K562 (cell line): Measurements from ENCODE around the gene PACRG. TPM values are rescaled to one million over a fixed set of nuclear protein-coding genes. Genes with fewer than 3 reads are reported as not detected.

ENCODE experiments used
- ATAC-seq: fragments of 200-7000 bp; cut with Tn5 transposase; 3 replicates; pipeline ENCODE4 v1.9.1; 2020; ENCODE audit warnings: moderate library complexity
- BruUV-seq: library from RNA; stranded (reverse); fragments of 400-500 nt; replicated peaks from 2 replicates; lab custom pipeline; 2021; lab: Mats Ljungman, UMichigan
- CTCF ChIA-PET: fragments of 300-600 bp; formaldehyde crosslinking; extraction: SDS; loops from one replicate; lab custom pipeline; 2021; ENCODE audit warnings: low intra/inter-chr PET ratio; lab: Yijun Ruan, JAX
- POLR2A ChIA-PET: fragments of 300-600, 350-650 bp; sonication (Branson Sonifier 250); formaldehyde crosslinking; extraction: SDS; loops from one replicate; lab custom pipeline; 2021; ENCODE audit warnings: antibody characterized with exemption, inconsistent platforms; lab: Yijun Ruan, JAX
- DNase-seq, 4 experiments: peaks; one replicate each; pipeline versions ENCODE4 v3.0.0 to v3.0.0-alpha.2; 2011 to 2018; ENCODE audit warnings: low spot score in 3 of 4, mixed read lengths in 3 of 4; ENCODE audit errors: extremely low read depth in 1 of 4
- FAIRE-seq: peaks from 2 replicates; lab custom pipeline; 2011; peaks lifted over from hg19 to GRCh38; lab: Jason Lieb, UNC
- H2AFZ ChIP-seq: 2 replicates; pipeline ENCODE4 v1.6.0; 2011; ENCODE audit warnings: low read depth, low read length, control low read depth, inconsistent platforms
- H3K27ac ChIP-seq: fragments of 200-600 bp; 3 replicates; pipeline ENCODE4 v1.8.0; 2011; ENCODE audit warnings: low read depth, mild to moderate bottlenecking, control low read depth, inconsistent platforms, low read length, moderate library complexity, mixed read lengths; ENCODE audit errors: extremely low read depth
- H3K27me3 ChIP-seq, 2 experiments: fragments of 300-600 bp in 1 of 2; 2 replicates in 1 of 2; 3 replicates in 1 of 2; pipeline versions ENCODE4 v1.6.0 to v1.8.0; 2011; ENCODE audit warnings: inconsistent platforms in 2 of 2, low read length in 2 of 2, mild to moderate bottlenecking in 1 of 2, mixed read lengths in 1 of 2, moderate library complexity in 1 of 2; ENCODE audit not compliant: control insufficient read depth in 2 of 2, insufficient read depth in 2 of 2
- H3K36me3 ChIP-seq: fragments of 300-600 bp; 3 replicates; pipeline ENCODE4 v1.8.0; 2011; ENCODE audit warnings: mild to moderate bottlenecking, low read length, inconsistent platforms; ENCODE audit not compliant: control insufficient read depth, insufficient read depth
- H3K4me1 ChIP-seq, 2 experiments: fragments of 200-600 bp in 1 of 2; replicated peaks in 1 of 2; 2 replicates in 1 of 2; 3 replicates in 1 of 2; pipeline versions ENCODE4 v1.5.1 to v1.8.0; 2011; ENCODE audit warnings: inconsistent platforms in 2 of 2, low read length in 2 of 2, mild to moderate bottlenecking in 1 of 2, mixed read lengths in 1 of 2, moderate library complexity in 1 of 2; ENCODE audit not compliant: control insufficient read depth in 2 of 2, insufficient read depth in 2 of 2
- H3K4me2 ChIP-seq: 2 replicates; pipeline ENCODE4 v1.6.1; 2011; ENCODE audit warnings: low read length, control low read depth, inconsistent platforms, mixed read lengths; ENCODE audit not compliant: insufficient read depth
- H3K4me3 ChIP-seq: fragments of 200-600 bp; sonication (generic), shearing (Covaris generic); 2 replicates; pipeline ENCODE4 v1.5.1; 2016; ENCODE audit warnings: control low read depth, inconsistent platforms
- H3K79me2 ChIP-seq: fragments of 200-600 bp; 3 replicates; pipeline ENCODE4 v1.8.0; 2011; ENCODE audit warnings: low read length, inconsistent platforms; ENCODE audit not compliant: control insufficient read depth, insufficient read depth
- H3K9ac ChIP-seq, 2 experiments: 2 replicates each; pipeline versions ENCODE4 v1.6.0 to v1.6.1; 2011; ENCODE audit warnings: low read depth in 2 of 2, low read length in 2 of 2, control low read depth in 1 of 2, inconsistent platforms in 1 of 2, mild to moderate bottlenecking in 1 of 2, mixed read lengths in 1 of 2; ENCODE audit not compliant: insufficient read depth in 1 of 2
- H3K9me1 ChIP-seq: one replicate; pipeline ENCODE4 v1.6.0; 2011; ENCODE audit warnings: inconsistent platforms, mild to moderate bottlenecking, low read length, moderate library complexity; ENCODE audit not compliant: control insufficient read depth, insufficient read depth
- H3K9me3 ChIP-seq: replicated peaks from 2 replicates; pipeline ENCODE4 v1.5.1; 2011; ENCODE audit warnings: low read depth, low read length, inconsistent platforms; ENCODE audit not compliant: control insufficient read depth, insufficient read depth
- H4K20me1 ChIP-seq: replicated peaks from 2 replicates; pipeline ENCODE4 v1.6.1; 2011; ENCODE audit warnings: low read length, inconsistent platforms, mixed read lengths; ENCODE audit not compliant: control insufficient read depth, insufficient read depth
- ATF1 ChIP-seq, 2 experiments: fragments of 450-650 bp in 1 of 2; IDR thresholded peaks; 2 replicates each; pipeline ENCODE4 v1.6.1; 2016; ENCODE audit warnings: missing compliant biosample characterization in 1 of 2, missing genetic modification characterization in 1 of 2
- CHAMP1 ChIP-seq: fragments of 450-650 bp; IDR thresholded peaks from 2 replicates; pipeline ENCODE4 v1.6.1; 2016; ENCODE audit warnings: mild to moderate bottlenecking
- ETV6 ChIP-seq, 3 experiments: fragments of 150-350 bp in 1 of 3; sonication (generic) in 1 of 3; formaldehyde crosslinking in 1 of 3; IDR thresholded peaks; 2 replicates each; pipeline versions ENCODE4 v1.6.1 to v1.8.0; 2014 to 2022; ENCODE audit warnings: borderline replicate concordance in 2 of 3, low read depth in 2 of 3, antibody characterized with exemption in 1 of 3, low read length in 1 of 3, mild to moderate bottlenecking in 1 of 3, missing genetic modification reagents in 1 of 3
- MXD1 ChIP-seq: fragments of 250-450 bp; sonication (Bioruptor Pico); IDR thresholded peaks from 2 replicates; pipeline ENCODE4 v1.8.0; 2021; ENCODE audit warnings: borderline replicate concordance, mild to moderate bottlenecking, moderate library complexity; ENCODE audit not compliant: poor library complexity, severe bottlenecking
- PCBP1 ChIP-seq: fragments of 200-400 bp; formaldehyde crosslinking; IDR thresholded peaks from 2 replicates; pipeline ENCODE4 v1.6.1; 2018; ENCODE audit warnings: mild to moderate bottlenecking, low read depth, low read length; ENCODE audit not compliant: poor library complexity, severe bottlenecking
- PRMT5 ChIP-seq: sonication (generic); formaldehyde crosslinking; IDR thresholded peaks from 2 replicates; pipeline ENCODE4 v1.5.0; 2020; ENCODE audit warnings: missing genetic modification reagents
- TAF7 ChIP-seq: fragments of 450-650 bp; IDR thresholded peaks from 2 replicates; pipeline ENCODE4 v1.6.1; 2016; ENCODE audit warnings: missing genetic modification characterization, missing compliant biosample characterization
- TEAD2 ChIP-seq: fragments of 450-650 bp; IDR thresholded peaks from 2 replicates; pipeline ENCODE4 v1.6.1; 2016; ENCODE audit warnings: missing genetic modification characterization, control low read depth, missing compliant biosample characterization
- TFE3 ChIP-seq: fragments of 450-650 bp; formaldehyde crosslinking; IDR thresholded peaks from 2 replicates; pipeline ENCODE4 v1.4.0; 2020; ENCODE audit warnings: mild to moderate bottlenecking, mixed read lengths
- THRA ChIP-seq: fragments of 450-650 bp; IDR thresholded peaks from 2 replicates; pipeline ENCODE4 v1.6.1; 2017; ENCODE audit warnings: mild to moderate bottlenecking, moderate library complexity
- ZNF175 ChIP-seq: fragments of 200-800 bp; sonication (Bioruptor generic); IDR thresholded peaks from 2 replicates; pipeline ENCODE4 v1.6.1; 2016; ENCODE audit warnings: low read depth, mild to moderate bottlenecking, missing genetic modification characterization, missing compliant biosample characterization
- ZNF354B ChIP-seq: fragments of 250-450 bp; sonication (Bioruptor Pico); IDR thresholded peaks from 2 replicates; pipeline ENCODE4 v1.4.0; 2020
- ZNF764 ChIP-seq: fragments of 250-450 bp; sonication (Bioruptor Pico); IDR thresholded peaks from 2 replicates; pipeline ENCODE4 v1.4.0; 2020; ENCODE audit warnings: low read depth, mild to moderate bottlenecking, moderate library complexity
- WGBS: fragments of 100-300 bp; shearing (Covaris generic); methylation state at CpG from one replicate; pipeline ENCODE4 v1.1.6; 2016; ENCODE audit warnings: low coverage, mixed read lengths; ENCODE audit not compliant: insufficient coverage; ENCODE audit errors: missing lambda C conversion rate; 5-methylcytosine and 5-hydroxymethylcytosine counted together
- in situ Hi-C: fragments of 300-500 bp; cut with MboI; formaldehyde crosslinking; loops from 4 replicates; pipeline ENCODE4 v1.15.0; 2018; ENCODE audit warnings: inconsistent platforms, mixed read lengths
- intact Hi-C: fragments of 100-400 bp; cut with micrococcal nuclease; formaldehyde crosslinking; loops from 2 replicates; pipeline ENCODE4 v1.14.2; 2022
- polyA plus RNA-seq, 8 experiments: library from polyadenylated mRNA; depleted of rRNA in 4 of 8; stranded (reverse) in 5 of 8; unstranded in 3 of 8; fragments of >200 nt; fragmentation: Nextera tagmentation in 2 of 8; fragmentation: Illumina TruSeq in 1 of 8; extraction: Ambion mirVana in 2 of 8; extraction: Trizol in 1 of 8; gene quantifications; 2 replicates each; pipeline versions ENCODE4 v1.2.1 to v1.2.3, GENCODE V29; 2011 to 2014; ENCODE audit warnings: inconsistent platforms in 1 of 8, missing spikeins in 1 of 8
- total RNA-seq, 7 experiments: library from RNA; depleted of rRNA in 6 of 7; stranded (reverse); fragments of >200 nt in 6 of 7; fragmentation: Illumina TruSeq in 2 of 7; extraction: Trizol in 2 of 7; gene quantifications; 2 replicates each; pipeline versions ENCODE4 v1.2.1 to v1.2.3, GENCODE V29; 2011 to 2021; ENCODE audit warnings: low replicate concordance in 1 of 7

PACRG gene
- total and polyA plus RNA-seq, 9 of the 15 experiments (the other 6 are each of a cell fraction or from before 2014, with no cell fraction given) = 0.04 TPM; not detected in 8

- H3K9ac ChIP-seq = no peak overlapping the region
- no peak overlapping the region for H2AFZ ChIP-seq
- H3K4me3 ChIP-seq = no peak overlapping the region
- ATAC-seq (no peak), FAIRE-seq (no peak), DNase-seq (no peak)
- no peak overlapping the region for H3K4me2 ChIP-seq
- under 1% methylated on average over 6 of the region's 6 CpGs for WGBS
- CTCF ChIA-PET = no interaction called here
- peaks cover 23 to 36% of the 10 kb centered on the region in 2 experiments for H3K27me3 ChIP-seq
- in situ Hi-C loops = no loop called here
- no peaks in the 10 kb centered on the region; the same call in 1 of the 2 replicates for H4K20me1 ChIP-seq
- no peak for TF ChIP-seq TEAD2 (tag)
- TF ChIP-seq ZNF175 (CRISPR knock-in tag) = no peak
- TF ChIP-seq ETV6 (IDR thresholded peaks at IDR 0.05; ENCODE audit: borderline replicate concordance in 1 of 2, low read depth in 2 of 2, low read length in 1 of 2) = no peak
- no peak for TF ChIP-seq ETV6 (CRISPR knock-in tag; IDR thresholded peaks at IDR 0.05; ENCODE audit: borderline replicate concordance)
- TF ChIP-seq TFE3 (CRISPR knock-in tag) = no peak
- no peak for TF ChIP-seq TAF7 (tag)
- TF ChIP-seq ZNF354B (CRISPR knock-in tag) = no peak
- TF ChIP-seq PRMT5 = no peak
- TF ChIP-seq ZNF764 (CRISPR knock-in tag) = no peak
- no peak for TF ChIP-seq ATF1 (CRISPR knock-in tag; IDR thresholded peaks at IDR 0.05)
- no peak for TF ChIP-seq ATF1 (tag; IDR thresholded peaks at IDR 0.05)
- TF ChIP-seq CHAMP1 = no peak
- TF ChIP-seq MXD1 = no peak
- no peak for TF ChIP-seq PCBP1
- TF ChIP-seq THRA = no peak
- H3K79me2 ChIP-seq = no peaks in the 10 kb centered on the region
- H3K36me3 ChIP-seq = no peaks in the 10 kb centered on the region
- intact Hi-C loops = no loop called here
- POLR2A ChIA-PET = no interaction called here
- H3K9me3 ChIP-seq = no peaks in the 10 kb centered on the region
- H3K4me1 ChIP-seq = peaks cover 0 to 3% of the 10 kb centered on the region in 2 experiments; a peak in 1 of 5 replicates
- no peak overlapping the region for H3K27ac ChIP-seq
- BruUV-seq = no TSS peak
- H3K9me1 ChIP-seq = no peaks in the 10 kb centered on the region
Measured at GRCh38 chr6:163151212-163151611, 423.4 kb downstream of the PACRG start.
